NCI-H2029 treated with DMSO at 0.1 percent for 48 hours (cell line): ENCODE measurements around the gene AGPAT3.

Experiments used
- DNase-seq: peaks from one replicate; lab custom pipeline; 2025; lab: John Stamatoyannopoulos, UW

The AGPAT3 gene

GRCh38 chr21:43865540-43866259, 677 bp downstream of the AGPAT3 start:
- DNase-seq, result no peak

- DNase-seq, result no peak
Observed at GRCh38 chr21:43866260-43866629, 1.2 kb downstream of the AGPAT3 start.

GRCh38 chr21:43866659-43867331, 1.8 kb downstream of the AGPAT3 start:
- no peak for DNase-seq

GRCh38 chr21:43867332-43867703, 2.3 kb downstream of the AGPAT3 start:
- DNase-seq, result no peak

- no peak for DNase-seq
Observed at GRCh38 chr21:43867948-43868347, 2.9 kb downstream of the AGPAT3 start.

- peak; percentile 52 for DNase-seq
Observed at GRCh38 chr21:43868461-43868860, 3.4 kb downstream of the AGPAT3 start.

GRCh38 chr21:43869486-43870325, 4.7 kb downstream of the AGPAT3 start:
- DNase-seq, result no peak

- DNase-seq, result no peak
Observed at GRCh38 chr21:43871487-43871886, 6.5 kb downstream of the AGPAT3 start.

- DNase-seq, result no peak
Observed at GRCh38 chr21:43872531-43873197, 7.6 kb downstream of the AGPAT3 start.

- DNase-seq, result no peak
Observed at GRCh38 chr21:43873673-43874072, 8.7 kb downstream of the AGPAT3 start.

GRCh38 chr21:43874085-43874805, 9.2 kb downstream of the AGPAT3 start:
- DNase-seq, result no peak

GRCh38 chr21:43876605-43877004, 11.6 kb downstream of the AGPAT3 start:
- no peak for DNase-seq

- DNase-seq, result no peak
Observed at GRCh38 chr21:43877936-43878575, 13.0 kb downstream of the AGPAT3 start.

GRCh38 chr21:43879348-43880110, 14.5 kb downstream of the AGPAT3 start:
- DNase-seq, result no peak

GRCh38 chr21:43880111-43880985, 15.3 kb downstream of the AGPAT3 start:
- DNase-seq, result no peak

- DNase-seq, result no peak
Observed at GRCh38 chr21:43881283-43881682, 16.3 kb downstream of the AGPAT3 start.

- DNase-seq, result no peak
Observed at GRCh38 chr21:43881935-43882334, 16.9 kb downstream of the AGPAT3 start.

- DNase-seq, result no peak
Observed at GRCh38 chr21:43882952-43883545, 18.0 kb downstream of the AGPAT3 start.
